ENCODE measurements around the gene ARHGAP26. TPM values are rescaled to one million over a fixed set of nuclear protein-coding genes. Genes with fewer than 3 reads are reported as not detected.
A peak's percentile ranks its signal among the peaks of the same experiment; 100 is the strongest.

The ARHGAP26 gene
- total RNA-seq, 2 donors from 2014 or later: 31.8 to 39.5 TPM

- no peak for DNase-seq (ENCODE audit: low spot score)
- intact Hi-C loops (cut with DNase I): loop anchor here in 1 of 2 donors (10.0 kb wide), 1 partner anchor 898 kb away; no protein-coding TSS in a partner anchor
Measured at GRCh38 chr5:142746532-142747433, 23.4 kb upstream of the ARHGAP26 start.

DNA sequence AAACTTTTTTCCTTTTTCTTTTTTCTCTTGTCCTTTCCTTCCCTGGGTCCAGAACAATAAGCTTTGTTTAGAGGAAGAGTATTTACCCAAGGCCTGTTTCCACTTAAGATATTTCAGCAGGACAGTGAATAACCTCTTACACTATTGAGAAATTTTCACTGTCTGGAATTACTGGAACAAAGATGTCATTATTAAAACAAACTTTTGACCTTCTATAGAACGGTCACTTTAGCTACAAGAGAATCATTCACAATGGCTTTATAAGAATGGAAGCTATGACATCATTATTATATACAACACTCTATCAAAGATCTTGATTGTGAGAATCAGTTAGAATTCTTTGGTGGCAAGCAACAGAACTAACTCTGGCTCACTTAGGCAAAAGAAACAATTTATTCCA lies 22.0 kb upstream of the ARHGAP26 start:
- DNase-seq (ENCODE audit: low spot score): no peak
- intact Hi-C loops (cut with DNase I): loop anchor here in 1 of 2 donors (10.0 kb wide), 1 partner anchor 897 kb away; no protein-coding TSS in a partner anchor

DNA sequence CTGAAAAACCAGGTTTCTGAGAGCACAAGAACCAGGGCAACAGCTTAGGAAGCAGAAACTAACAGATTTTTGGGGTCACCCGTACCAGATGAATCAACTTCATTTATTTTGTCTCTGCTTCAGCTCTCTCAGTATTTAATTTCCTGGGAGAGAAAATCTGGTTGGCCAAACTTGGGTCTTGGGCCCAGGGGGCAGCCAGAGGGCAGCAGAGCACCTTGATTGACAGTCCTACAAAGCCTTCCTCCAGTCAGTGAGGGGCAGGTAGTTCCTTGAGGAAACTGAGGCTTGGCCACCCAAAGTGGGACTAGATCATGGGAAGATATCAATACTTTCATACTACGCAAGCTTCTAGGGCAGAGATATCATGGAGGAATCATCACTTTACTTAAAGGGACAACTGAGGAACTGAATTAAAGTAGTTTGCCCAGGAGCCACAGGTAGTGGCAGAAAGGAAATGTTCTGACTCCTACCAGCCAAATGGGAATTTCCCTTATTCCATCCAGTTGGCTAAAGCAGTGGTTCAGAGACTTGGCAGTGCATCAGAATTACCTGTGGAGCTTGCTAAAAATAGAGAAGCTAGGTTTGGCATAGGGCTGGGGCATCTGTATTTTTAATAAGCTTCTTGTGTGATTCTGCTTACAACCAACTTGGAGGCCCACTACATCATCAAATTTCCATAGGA lies 21.5 kb upstream of the ARHGAP26 start:
- no peak for DNase-seq (ENCODE audit: low spot score)
- intact Hi-C loops (cut with DNase I): loop anchor here in 1 of 2 donors (10.0 kb wide), 1 partner anchor 896 kb away; no protein-coding TSS in a partner anchor

- no peak for DNase-seq (ENCODE audit: low spot score)
- intact Hi-C loops (cut with DNase I): loop anchor here in 1 of 2 donors (10.0 kb wide), 1 partner anchor 895 kb away; no protein-coding TSS in a partner anchor
Measured at GRCh38 chr5:142749321-142749720, 20.9 kb upstream of the ARHGAP26 start.

- peak; percentile 80 for DNase-seq (ENCODE audit: low spot score)
- intact Hi-C loops (cut with DNase I): no loop called here
Measured at GRCh38 chr5:142753116-142753631, 17.0 kb upstream of the ARHGAP26 start.

DNA sequence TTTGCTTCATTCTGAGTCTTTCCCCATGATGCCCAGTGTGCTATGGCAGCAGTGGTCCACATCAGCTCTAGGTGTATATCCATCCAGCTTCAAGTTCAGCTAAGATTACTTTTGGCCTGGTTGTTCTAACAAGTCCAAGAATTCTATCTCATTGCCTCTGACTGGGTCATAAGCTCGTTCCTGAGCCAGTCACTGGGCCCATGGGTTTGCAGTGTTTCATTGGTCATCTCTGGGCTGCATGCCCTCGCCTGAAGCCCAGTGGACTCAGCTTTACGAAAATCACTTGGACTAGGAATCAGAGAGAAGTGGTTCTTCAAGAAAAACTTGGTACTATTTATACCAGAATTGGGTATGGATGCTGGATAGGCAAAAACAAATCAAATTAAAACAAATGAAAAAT lies 16.1 kb upstream of the ARHGAP26 start:
- intact Hi-C loops (cut with DNase I): no loop called here
- no peak for DNase-seq (ENCODE audit: low spot score)

DNA sequence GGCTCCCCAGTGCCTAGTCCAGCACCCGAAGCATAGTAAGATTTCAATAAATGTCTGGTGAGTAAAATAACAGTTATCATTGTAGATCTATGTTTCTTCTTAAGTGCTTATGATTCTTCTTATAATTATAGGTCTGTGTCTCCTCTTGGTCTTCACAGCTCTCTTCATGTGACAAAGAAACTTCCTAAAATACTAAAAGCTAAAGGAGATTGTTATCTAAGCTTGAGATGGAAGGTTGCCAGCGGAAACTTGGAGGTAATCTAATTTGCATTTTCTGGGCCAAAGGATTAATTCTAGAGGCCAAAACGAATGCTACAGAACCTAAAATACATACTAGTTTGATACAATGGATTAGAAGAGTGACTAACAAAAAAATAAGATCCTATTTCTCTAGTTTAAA lies 13.6 kb upstream of the ARHGAP26 start:
- intact Hi-C loops (cut with DNase I): no loop called here
- DNase-seq (ENCODE audit: low spot score): no peak

- intact Hi-C loops (cut with DNase I): no loop called here
- DNase-seq (ENCODE audit: low spot score): no peak
Measured at GRCh38 chr5:142757564-142757963, 12.6 kb upstream of the ARHGAP26 start.

- DNase-seq (ENCODE audit: low spot score): no peak
- intact Hi-C loops (cut with DNase I): loop anchor here in 1 of 2 donors (1.0 kb wide), 1 partner anchor 47 kb away; no protein-coding TSS in a partner anchor
Measured at GRCh38 chr5:142758062-142758795, 11.9 kb upstream of the ARHGAP26 start.

- no peak for DNase-seq (ENCODE audit: low spot score)
- intact Hi-C loops (cut with DNase I): loop anchor here in 1 of 2 donors (1.0 kb wide), 1 partner anchor 47 kb away; no protein-coding TSS in a partner anchor
Measured at GRCh38 chr5:142758796-142759145, 11.4 kb upstream of the ARHGAP26 start.

DNA sequence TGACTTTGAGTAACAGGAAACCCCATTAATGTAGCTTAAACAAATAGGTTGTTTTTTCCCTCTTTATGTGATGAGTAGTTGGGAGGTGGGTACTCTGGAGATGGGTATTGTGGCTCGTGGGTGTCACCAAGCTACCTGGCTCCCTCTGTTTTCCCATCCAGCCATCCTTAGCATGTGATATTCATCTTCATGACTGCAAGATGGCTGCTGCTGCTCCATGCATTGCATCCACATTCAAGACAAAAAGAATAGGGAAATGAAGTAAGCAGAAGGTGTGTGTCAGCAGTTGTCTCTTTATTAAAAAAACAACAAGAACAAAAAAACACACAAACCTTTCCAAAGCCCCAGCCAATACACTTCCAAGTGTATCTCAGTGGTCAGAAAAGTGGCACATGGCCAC lies 6.5 kb upstream of the ARHGAP26 start:
- intact Hi-C loops (cut with DNase I): no loop called here
- DNase-seq (ENCODE audit: low spot score): no peak

DNA sequence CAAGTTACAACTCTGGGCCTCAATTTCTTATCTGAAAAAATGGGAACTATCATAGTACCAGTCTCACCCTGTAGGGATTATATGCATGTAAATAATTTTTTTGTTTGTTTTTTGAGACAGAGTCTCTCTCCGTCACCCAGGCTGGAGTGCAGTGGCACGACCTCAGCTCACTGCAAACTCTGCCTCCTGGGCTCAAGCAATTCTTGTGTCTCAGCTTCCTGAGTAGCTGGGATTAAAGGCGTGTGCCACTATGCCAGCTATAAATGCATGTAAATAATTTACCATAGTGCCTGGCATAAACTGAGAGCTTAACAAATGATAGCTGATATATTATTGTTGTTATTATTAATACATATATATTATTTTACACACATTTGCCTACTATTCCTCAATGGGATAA lies 3.0 kb upstream of the ARHGAP26 start:
- no peak for DNase-seq (ENCODE audit: low spot score)
- intact Hi-C loops (cut with DNase I): no loop called here

DNA sequence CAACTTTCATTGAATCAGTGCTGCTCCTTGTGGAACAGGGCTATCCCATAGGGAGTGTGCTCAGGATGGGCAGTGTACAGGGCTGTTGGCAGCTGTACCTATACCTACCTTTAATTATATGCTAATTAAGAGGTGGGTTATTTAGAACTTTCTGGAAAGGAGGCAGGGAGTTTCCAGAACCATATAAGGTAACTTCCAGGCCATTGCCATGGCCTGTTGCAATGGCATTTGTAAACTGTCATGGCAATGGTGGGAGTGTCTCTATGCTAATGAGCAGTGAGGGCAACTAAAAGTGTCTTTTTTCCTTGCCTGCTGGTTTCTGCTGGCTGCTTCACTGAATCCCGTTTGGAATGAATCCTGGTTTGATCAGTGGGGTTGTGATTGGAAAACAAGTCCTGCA lies 2.3 kb upstream of the ARHGAP26 start:
- intact Hi-C loops (cut with DNase I): no loop called here
- no peak for DNase-seq (ENCODE audit: low spot score)

GRCh38 chr5:142769251-142769792 lies 855 bp upstream of the ARHGAP26 start:
- intact Hi-C loops (cut with DNase I): no loop called here
- no peak for DNase-seq (ENCODE audit: low spot score)

DNA sequence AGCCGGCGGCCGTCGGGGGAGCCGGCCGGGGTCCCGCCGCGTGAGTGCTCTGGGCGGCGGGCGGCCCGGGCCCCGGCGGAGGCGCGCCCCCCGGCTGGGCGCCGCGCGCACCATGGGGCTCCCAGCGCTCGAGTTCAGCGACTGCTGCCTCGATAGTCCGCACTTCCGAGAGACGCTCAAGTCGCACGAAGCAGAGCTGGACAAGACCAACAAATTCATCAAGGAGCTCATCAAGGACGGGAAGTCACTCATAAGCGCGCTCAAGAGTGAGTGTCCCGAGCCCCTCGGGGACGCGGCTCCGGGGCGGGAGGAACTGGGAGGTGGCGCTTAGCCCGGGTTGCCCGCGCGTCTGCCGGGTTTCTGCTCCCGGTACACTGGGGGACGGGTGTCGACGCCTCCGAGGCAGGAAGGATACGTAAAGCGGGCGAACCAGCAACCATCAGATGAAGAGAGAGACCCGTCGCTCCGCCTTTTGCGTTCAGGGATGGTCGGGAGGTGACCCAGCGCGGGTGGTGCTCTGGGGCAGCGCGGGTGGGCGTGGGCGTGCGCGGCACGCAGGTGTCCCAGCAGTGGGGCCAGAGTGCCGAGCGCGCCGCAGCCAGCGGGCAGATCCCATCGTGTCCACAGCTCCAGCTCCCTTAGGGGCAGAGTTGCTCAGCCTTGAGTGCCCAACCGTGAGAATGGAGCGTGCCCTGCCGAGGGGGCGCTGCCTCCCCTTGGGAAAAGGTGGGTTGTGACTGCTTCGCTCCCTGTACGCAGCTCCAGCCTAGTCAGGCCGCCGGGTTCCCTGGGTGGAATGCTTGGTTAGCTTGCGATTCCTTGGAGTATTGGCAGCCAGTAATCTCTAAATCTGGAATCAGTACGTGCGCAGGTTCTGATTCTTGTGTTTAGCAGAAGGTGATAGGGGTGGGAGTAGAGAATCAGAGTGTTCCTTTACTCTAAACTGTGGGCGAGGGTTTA lies 753 bp downstream of the ARHGAP26 start:
- intact Hi-C loops (cut with DNase I): loop anchor here (5.0 to 10.0 kb wide), 2 partner anchors 46 to 96 kb away; no protein-coding TSS in a partner anchor

DNA sequence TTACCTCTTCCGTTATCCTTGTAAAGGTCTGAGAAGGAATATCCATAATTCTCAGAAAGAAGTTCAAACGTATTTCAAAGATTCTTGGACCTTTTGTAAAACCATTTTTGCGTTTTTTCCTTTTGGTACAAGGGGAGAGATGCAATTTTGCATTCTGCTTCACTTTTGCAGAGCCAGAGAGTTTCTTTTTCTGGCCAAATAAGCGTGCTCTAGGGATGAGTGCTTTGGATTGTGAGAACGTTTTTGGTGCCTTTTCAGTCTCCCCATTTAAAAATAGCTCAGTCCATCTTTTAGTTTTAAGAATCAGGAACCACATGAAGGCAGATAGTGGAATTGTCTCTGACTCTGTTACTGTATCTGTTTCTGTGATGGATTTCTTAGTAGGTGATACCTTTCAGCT lies 1.5 kb downstream of the ARHGAP26 start:
- no peak for DNase-seq (ENCODE audit: low spot score)
- intact Hi-C loops (cut with DNase I): loop anchor here (5.0 to 10.0 kb wide), 2 partner anchors 47 to 96 kb away; no protein-coding TSS in a partner anchor

More for the DNA sequence above, 753 bp downstream of the ARHGAP26 start:
- DNase-seq (ENCODE audit: low spot score): peak; percentile 89

DNA sequence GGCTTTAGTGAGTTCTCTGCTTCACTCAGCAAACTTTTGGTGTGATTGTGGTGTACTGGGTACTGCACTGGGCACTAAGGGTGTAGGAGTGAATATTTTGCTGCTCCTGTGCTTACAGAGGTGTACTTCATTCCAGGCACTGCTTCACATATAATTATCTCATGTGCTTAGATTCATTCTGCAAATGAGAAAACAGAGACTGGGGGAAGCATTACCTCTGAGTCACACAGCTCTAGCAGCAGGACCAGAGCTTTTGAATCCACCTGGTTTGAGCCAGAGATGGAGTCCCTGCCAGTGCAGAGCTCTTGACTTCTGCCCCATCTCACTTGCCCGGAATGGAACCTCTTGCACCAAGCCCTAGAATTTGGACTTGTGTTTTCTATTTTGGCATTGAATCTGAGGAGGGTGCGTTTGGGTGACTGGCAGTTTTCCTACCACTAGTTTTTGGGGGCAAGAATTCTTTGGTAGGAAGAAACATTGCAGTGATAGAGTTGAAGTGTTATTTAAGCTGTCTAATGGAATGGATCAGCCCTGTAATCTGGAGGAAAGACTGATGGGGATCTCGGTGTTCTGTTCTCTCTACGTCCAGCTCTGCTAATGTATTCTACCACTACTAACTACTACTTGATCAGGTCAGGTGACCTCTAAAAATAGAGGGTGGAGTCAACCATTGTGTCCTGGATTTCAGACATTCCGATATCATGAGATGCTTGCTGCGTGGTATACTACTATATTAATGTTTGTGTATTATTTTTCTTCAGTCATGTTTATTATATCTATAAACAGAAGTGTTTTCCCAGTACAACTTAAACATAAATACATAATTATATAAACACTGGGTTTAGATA lies 2.5 kb downstream of the ARHGAP26 start:
- no peak for DNase-seq (ENCODE audit: low spot score)
- intact Hi-C loops (cut with DNase I): loop anchor here (5.0 to 10.0 kb wide), 2 partner anchors 48 to 95 kb away; no protein-coding TSS in a partner anchor

Data from posterior vena cava (tissue), 2 donors.